Psoas muscle (tissue), 8 donors: ENCODE results near the gene RPS15A. TPM values are rescaled to one million over a fixed set of nuclear protein-coding genes. Genes with fewer than 3 reads are reported as not detected.

Experiments used
- ATAC-seq, 4 donors: fragments of 200-7000 bp; cut with Tn5 transposase; one replicate each; pipeline ENCODE4 v1.9.1; 2020; ENCODE audit warnings: moderate library complexity in 3 of 4, mild to moderate bottlenecking in 2 of 4
- DNase-seq, 2 donors: peaks; one replicate each; pipeline ENCODE4 v3.0.0-alpha.2; 2020
- H3K27ac ChIP-seq: fragments of 200-600 bp; one replicate; pipeline ENCODE4 v1.8.0; 2022
- H3K27me3 ChIP-seq, 3 donors: fragments of 200-600 bp in 1 of 3; one replicate each; pipeline versions ENCODE4 v1.6.1 to v1.8.0; 2013 to 2022; ENCODE audit warnings: low read length in 2 of 3, mild to moderate bottlenecking in 2 of 3, moderate library complexity in 1 of 3; ENCODE audit not compliant: insufficient read depth in 3 of 3
- H3K36me3 ChIP-seq, 2 donors: fragments of 200-600 bp in 1 of 2; one replicate each; pipeline versions ENCODE4 v1.6.1 to v1.8.0; 2013 to 2022; ENCODE audit warnings: low read depth in 1 of 2, mild to moderate bottlenecking in 1 of 2, moderate library complexity in 1 of 2; ENCODE audit not compliant: insufficient read depth in 1 of 2
- H3K4me1 ChIP-seq: fragments of 200-600 bp; one replicate; pipeline ENCODE4 v1.8.0; 2022
- H3K4me3 ChIP-seq: fragments of 200-600 bp; one replicate; pipeline ENCODE4 v1.8.0; 2022; ENCODE audit warnings: mild to moderate bottlenecking
- H3K9me3 ChIP-seq: fragments of 200-600 bp; one replicate; pipeline ENCODE4 v1.8.0; 2022
- WGBS, 3 donors: extraction: QIAGEN DNeasy Blood & Tissue Kit; methylation state at CpG; one replicate each; pipeline versions ENCODE4 v1.1.6 to v1.1.7; 2013; 5-methylcytosine and 5-hydroxymethylcytosine counted together
- intact Hi-C, 2 donors: fragments of 100-400 bp; cut with DNase I; formaldehyde crosslinking; loops; one replicate each; pipeline versions ENCODE4 v1.11.0 to v1.14.2; 2022
- polyA plus RNA-seq, 3 donors: library from polyadenylated mRNA; stranded (reverse); fragments of 200-250 nt; gene quantifications; one replicate each; pipeline ENCODE4 v1.2.3, GENCODE V29; 2013
- total RNA-seq, 4 donors: library from RNA; stranded (reverse); fragmentation: NEBNext Ultra II Directional in 2 of 4; extraction: Animal tissue kit (Norgen Biotek cat#: 25700) in 2 of 4; gene quantifications; one replicate each; pipeline versions ENCODE4 v1.2.1 to v1.2.4, GENCODE V29; 2021 to 2023
- TF ChIP-seq, protein P1 (sequence below): fragments of 200-600 bp; IDR thresholded peaks from one replicate; pipeline ENCODE4 v1.8.0; 2022; ENCODE audit warnings: antibody characterized with exemption
- donor health status: healthy with polysubstance abuse.
- donor health status: DM: no; HTN: no; CAD: no; lungs with moderate emphysema.
- donor health status: Bipolar disorder and iron deficiency.
- donor health status: healthy.
- donor health status: DM: yes; HTN: yes; CAD: no.
- donor health status: DM: no; HTN: no; CAD: no.
- donor health status: DM: no; HTN: no; CAD: no.
- donor health status: DM: yes; HTN: yes; CAD: no.

The RPS15A gene
- total and polyA plus RNA-seq, 7 donors, result 822 to 3,567 (median 1,272) TPM

DNA sequence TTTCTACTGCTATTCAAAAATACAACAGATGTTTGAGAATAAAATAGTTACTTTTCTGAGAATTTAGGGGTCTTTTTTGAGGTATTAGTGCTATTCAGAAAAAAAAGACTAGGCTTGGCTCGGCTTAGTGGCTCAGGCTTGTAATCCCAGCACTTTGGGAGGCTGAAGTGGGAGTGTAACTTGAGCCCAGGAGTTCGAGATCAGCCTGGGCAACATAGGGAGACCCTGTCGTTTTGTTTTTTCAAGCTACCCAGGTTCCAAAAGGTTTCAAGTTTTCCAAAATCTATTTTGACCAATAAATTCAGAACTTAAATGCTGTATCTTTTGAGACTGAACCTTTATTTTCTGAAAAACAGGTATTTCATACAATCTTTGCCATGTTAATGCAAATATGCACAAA is 14.4 kb upstream of the RPS15A start:
- intact Hi-C loops, result loop anchor here (5.0 to 10.0 kb wide), 3 partner anchors 50 to 163 kb away; no protein-coding TSS in a partner anchor
- ATAC-seq, result no peak
- WGBS, 3 donors, result 18 to 24% (median 22%) methylated on average over 3 of the region's 3 CpGs

DNA sequence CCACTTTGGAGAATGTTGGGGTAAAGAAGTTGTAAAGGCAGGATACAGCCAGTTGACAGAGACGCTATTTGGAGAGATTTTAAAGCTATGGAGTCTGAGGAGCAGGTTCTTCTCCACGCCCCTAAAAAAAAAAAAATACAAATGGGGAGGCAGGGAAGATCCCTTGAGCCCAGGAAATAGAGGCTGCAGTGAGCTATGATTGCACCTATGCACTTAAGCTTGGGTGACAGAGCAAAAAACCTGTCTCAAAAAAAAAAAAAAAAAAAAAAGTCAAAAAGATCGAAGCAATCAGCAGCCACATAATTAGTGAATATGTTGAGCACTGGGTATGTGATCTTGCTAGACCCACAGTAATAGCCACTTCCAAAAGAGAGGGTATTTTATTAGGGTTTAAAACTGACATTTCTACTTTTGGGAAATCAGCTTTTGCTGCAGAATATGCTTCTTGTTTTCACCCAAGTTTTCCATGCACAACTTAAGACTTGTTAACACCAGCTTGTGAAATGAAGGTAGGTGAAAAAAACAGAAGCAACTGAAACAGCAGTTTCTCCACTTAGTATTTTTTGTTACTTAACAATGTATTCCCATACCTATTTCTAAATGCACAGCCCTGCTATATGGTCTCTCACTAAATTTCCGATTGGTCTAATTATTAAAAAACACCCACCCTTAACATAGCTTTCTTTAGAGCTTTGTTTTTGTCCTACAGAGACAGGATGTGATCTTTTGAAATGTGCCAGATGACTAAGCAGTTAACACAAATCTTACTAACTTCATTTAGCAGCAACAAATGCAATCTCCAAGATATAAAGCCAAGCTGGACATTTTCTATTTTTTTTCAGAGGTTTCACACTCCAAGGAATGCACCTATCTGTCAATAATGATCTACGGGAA is 13.7 kb upstream of the RPS15A start:
- H3K27me3 ChIP-seq, result no peaks in the 10 kb centered on the region
- WGBS, 3 donors, result 53 to 60% (median 55%) methylated on average over 5 of the region's 5 CpGs
- H3K9me3 ChIP-seq, result no peaks in the 10 kb centered on the region
- DNase-seq (no peak), ATAC-seq (no peak)
- H3K27ac ChIP-seq, result peak overlapping the region; percentile 82
- peak overlapping the region; percentile 0 for H3K4me3 ChIP-seq
- peaks cover 38% of the 10 kb centered on the region for H3K4me1 ChIP-seq
- intact Hi-C loops, result loop anchor here (5.0 to 10.0 kb wide), 3 partner anchors 51 to 163 kb away; no protein-coding TSS in a partner anchor
- peaks cover 6 to 35% of the 10 kb centered on the region in 2 donors for H3K36me3 ChIP-seq
- TF ChIP-seq, protein P1, sequence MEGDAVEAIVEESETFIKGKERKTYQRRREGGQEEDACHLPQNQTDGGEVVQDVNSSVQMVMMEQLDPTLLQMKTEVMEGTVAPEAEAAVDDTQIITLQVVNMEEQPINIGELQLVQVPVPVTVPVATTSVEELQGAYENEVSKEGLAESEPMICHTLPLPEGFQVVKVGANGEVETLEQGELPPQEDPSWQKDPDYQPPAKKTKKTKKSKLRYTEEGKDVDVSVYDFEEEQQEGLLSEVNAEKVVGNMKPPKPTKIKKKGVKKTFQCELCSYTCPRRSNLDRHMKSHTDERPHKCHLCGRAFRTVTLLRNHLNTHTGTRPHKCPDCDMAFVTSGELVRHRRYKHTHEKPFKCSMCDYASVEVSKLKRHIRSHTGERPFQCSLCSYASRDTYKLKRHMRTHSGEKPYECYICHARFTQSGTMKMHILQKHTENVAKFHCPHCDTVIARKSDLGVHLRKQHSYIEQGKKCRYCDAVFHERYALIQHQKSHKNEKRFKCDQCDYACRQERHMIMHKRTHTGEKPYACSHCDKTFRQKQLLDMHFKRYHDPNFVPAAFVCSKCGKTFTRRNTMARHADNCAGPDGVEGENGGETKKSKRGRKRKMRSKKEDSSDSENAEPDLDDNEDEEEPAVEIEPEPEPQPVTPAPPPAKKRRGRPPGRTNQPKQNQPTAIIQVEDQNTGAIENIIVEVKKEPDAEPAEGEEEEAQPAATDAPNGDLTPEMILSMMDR, result no peak

More for the DNA sequence above, 14.4 kb upstream of the RPS15A start:
- no peaks in the 10 kb centered on the region for H3K27me3 ChIP-seq
- H3K27ac ChIP-seq, result peak overlapping the region; percentile 82
- TF ChIP-seq, protein P1, result no peak
- DNase-seq, result no peak
- H3K36me3 ChIP-seq, result peaks cover 9 to 42% of the 10 kb centered on the region in 2 donors
- H3K4me3 ChIP-seq, result peak overlapping the region; percentile 0
- H3K9me3 ChIP-seq, result no peaks in the 10 kb centered on the region
- peaks cover 31% of the 10 kb centered on the region for H3K4me1 ChIP-seq

DNA sequence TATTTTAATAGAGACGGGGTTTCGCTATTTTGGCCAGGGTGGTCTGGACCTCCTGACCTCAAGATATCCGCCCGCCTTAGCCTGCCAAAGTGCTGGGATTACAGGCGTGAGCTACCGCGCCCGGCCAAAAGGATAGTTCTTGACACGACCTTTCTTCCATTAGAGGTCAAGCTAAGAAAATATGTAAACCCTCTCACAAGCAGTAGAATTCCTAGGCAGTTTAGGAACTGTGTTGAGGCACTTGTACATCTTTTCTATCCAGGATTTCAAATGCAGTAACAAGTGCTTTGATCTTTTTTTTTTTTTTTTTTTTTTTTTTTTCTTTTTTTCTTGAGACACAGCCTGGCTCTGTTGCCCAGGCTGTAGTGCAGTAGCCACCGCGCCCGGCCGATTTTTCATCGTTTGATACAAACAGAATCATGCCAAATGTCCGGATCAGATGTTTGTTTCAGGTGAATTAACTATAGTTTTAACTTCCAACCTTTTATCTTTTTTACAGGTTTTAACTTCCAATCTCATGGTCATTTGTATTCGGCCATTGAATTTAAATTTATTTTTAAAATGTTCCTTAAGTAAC is 12.7 kb upstream of the RPS15A start:
- Histone ChIP-seq H3K27me3 (no peaks in the 10 kb centered on the region), H3K9me3 (no peaks in the 10 kb centered on the region), H3K36me3 (peaks cover 6 to 33% of the 10 kb centered on the region in 2 donors), H3K4me3 (no peak overlapping the region), H3K27ac (peak overlapping the region; percentile 82), H3K4me1 (peaks cover 45% of the 10 kb centered on the region)
- intact Hi-C loops, result loop anchor here (5.0 to 10.0 kb wide), 3 partner anchors 52 to 164 kb away; no protein-coding TSS in a partner anchor
- TF ChIP-seq, protein P1, result no peak
- no peak for DNase-seq
- no peak for ATAC-seq
- WGBS, 3 donors, result 74 to 86% (median 78%) methylated on average over 16 of the region's 16 CpGs

DNA sequence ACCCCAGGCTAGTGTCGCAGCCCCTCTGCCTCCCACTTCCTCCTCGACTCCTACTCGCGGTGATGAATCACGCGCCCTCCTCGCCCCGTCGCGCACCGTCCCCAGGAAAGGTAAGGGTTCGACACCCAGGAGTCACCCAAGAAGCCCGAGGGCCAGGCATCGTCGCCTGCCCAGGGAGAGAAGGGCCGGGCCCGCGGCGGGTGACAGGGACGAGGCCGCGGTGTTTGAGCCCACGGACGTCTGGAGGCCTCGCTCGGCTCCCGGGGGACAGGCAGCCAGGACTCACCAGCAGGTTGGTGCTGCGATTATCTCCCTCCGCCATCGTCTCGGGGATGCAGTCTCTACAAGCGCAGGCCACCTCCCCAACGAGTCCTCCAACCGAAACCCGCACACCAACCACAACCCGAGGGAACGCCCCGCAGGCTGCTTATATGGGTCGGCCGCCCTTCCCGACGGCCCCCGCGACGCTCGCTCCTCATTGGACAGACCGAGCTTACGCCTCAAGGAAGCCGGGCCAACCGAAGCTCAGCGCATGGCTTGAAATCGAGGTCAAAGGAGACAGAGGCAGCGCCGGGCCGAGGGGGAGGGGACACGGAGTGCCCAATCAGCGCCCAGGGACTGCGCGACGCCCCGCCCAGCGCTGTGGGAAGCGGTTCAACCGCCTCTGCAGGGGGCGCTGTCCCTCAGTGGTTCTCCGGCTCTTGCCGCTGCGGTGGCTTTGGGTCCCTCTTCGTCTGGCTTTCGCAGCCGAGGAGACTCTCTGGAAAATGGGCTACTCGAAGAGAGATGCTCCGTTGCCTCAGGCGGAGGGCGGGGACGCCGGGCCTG is 11.2 kb upstream of the RPS15A start, which contains the start of gene ARL6IP1:
Gene ARL6IP1, minus strand, starts transcription at position 405 of the 828 bp plus-strand sequence. Its CDS starts 83 bp downstream, at position 322.
- Histone ChIP-seq H3K36me3 (peaks cover 6 to 33% of the 10 kb centered on the region in 2 donors), H3K4me3 (peak within 1 kb of the TSS; percentile 77), H3K27ac (peak within 1 kb of the TSS; percentile 82), H3K27me3 (no peaks in the 10 kb centered on the region), H3K4me1 (peaks cover 48% of the 10 kb centered on the region), H3K9me3 (no peaks in the 10 kb centered on the region)
- peak; percentile 92 to 98 (median 95) for ATAC-seq
- TF ChIP-seq, protein P1, result peak; percentile 90
- WGBS, 3 donors, result 0% methylated on average over 70 to 77 of the region's 77 CpGs
- intact Hi-C loops, result loop anchor here (5.0 to 10.0 kb wide), 3 partner anchors 53 to 166 kb away; no protein-coding TSS in a partner anchor
- DNase-seq, result peak; percentile 99 to 100
